Endothelial cell (in vitro differentiated cells): ENCODE results near the gene ARFRP1. TPM values are rescaled to one million over a fixed set of nuclear protein-coding genes. Genes with fewer than 3 reads are reported as not detected.

Source experiments
- DNase-seq: peaks from one replicate; pipeline ENCODE4 v3.0.0; 2021; ENCODE audit warnings: low spot score
- H3K27ac Mint-ChIP-seq: one replicate; pipeline ENCODE4 v1.8.0; 2021; ENCODE audit warnings: mixed read lengths, inconsistent platforms; ENCODE audit not compliant: unreplicated experiment
- H3K27me3 Mint-ChIP-seq: one replicate; pipeline ENCODE4 v1.8.0; 2021; ENCODE audit warnings: mild to moderate bottlenecking, moderate library complexity, mixed read lengths, inconsistent platforms; ENCODE audit not compliant: unreplicated experiment
- H3K36me3 Mint-ChIP-seq: one replicate; pipeline ENCODE4 v1.8.0; 2021; ENCODE audit warnings: mild to moderate bottlenecking, low read depth, mixed read lengths, inconsistent platforms; ENCODE audit not compliant: unreplicated experiment
- H3K4me1 Mint-ChIP-seq: one replicate; pipeline ENCODE4 v1.8.0; 2021; ENCODE audit warnings: mild to moderate bottlenecking, mixed read lengths, inconsistent platforms; ENCODE audit not compliant: unreplicated experiment
- H3K4me3 Mint-ChIP-seq: one replicate; pipeline ENCODE4 v1.8.0; 2021; ENCODE audit warnings: mild to moderate bottlenecking, mixed read lengths, inconsistent platforms; ENCODE audit not compliant: unreplicated experiment
- H3K9me3 Mint-ChIP-seq: one replicate; pipeline ENCODE4 v1.8.0; 2021; ENCODE audit warnings: mixed read lengths, inconsistent platforms; ENCODE audit not compliant: unreplicated experiment
- CTCF ChIP-seq: fragments of 200-600 bp; sonication (generic); IDR thresholded peaks from one replicate; pipeline ENCODE4 v1.5.0; 2021; ENCODE audit warnings: antibody characterized with exemption; ENCODE audit not compliant: unreplicated experiment
- total RNA-seq: library from RNA; stranded (reverse); fragmentation: NEBNext Ultra II Directional; extraction: Animal tissue kit (Norgen Biotek cat#: 25700); gene quantifications from one replicate; pipeline ENCODE4 v1.2.1, GENCODE V29; 2021; ENCODE audit not compliant: unreplicated experiment

The ARFRP1 gene
- total RNA-seq, 1 donor from 2014 or later = 33.4 TPM

DNA sequence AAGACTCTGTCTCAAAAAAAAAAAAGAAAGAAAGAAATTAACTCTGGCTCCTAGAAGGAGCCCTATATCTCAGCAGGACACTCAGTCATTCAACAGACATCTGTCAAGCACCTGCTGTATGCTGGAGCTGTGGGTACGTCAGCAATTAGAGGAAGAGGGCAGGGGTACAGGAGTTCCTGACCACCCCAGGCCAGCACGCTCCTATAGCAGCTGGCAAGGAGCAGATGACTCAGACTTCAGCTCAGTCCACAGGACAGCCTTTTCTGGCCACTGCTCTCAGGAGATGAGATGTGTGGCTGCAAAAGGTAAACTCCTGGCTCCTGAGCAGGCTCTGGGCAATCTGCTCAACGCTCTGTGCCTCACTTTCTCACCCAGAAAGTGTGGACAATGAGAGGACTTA lies 51.3 kb downstream of the ARFRP1 start:
- Mint-ChIP-seq H3K36me3 (no peaks in the 10 kb centered on the region), H3K9me3 (no peaks in the 10 kb centered on the region), H3K27ac (no peak overlapping the region), H3K27me3 (peaks cover 13% of the 10 kb centered on the region), H3K4me1 (peaks cover 20% of the 10 kb centered on the region), H3K4me3 (no peak overlapping the region)
- no peak for DNase-seq
- no peak for TF ChIP-seq CTCF

GRCh38 chr20:63655249-63655648 lies 52.5 kb downstream of the ARFRP1 start:
- DNase-seq = no peak
- H3K4me1 Mint-ChIP-seq = peaks cover 20% of the 10 kb centered on the region
- TF ChIP-seq CTCF = no peak
- no peak overlapping the region for H3K27ac Mint-ChIP-seq
- H3K9me3 Mint-ChIP-seq = no peaks in the 10 kb centered on the region
- peaks cover 13% of the 10 kb centered on the region for H3K27me3 Mint-ChIP-seq
- no peaks in the 10 kb centered on the region for H3K36me3 Mint-ChIP-seq
- H3K4me3 Mint-ChIP-seq = no peak overlapping the region

- peaks cover 10% of the 10 kb centered on the region for H3K4me1 Mint-ChIP-seq
- no peak for DNase-seq
- peaks cover 8% of the 10 kb centered on the region for H3K27me3 Mint-ChIP-seq
- H3K9me3 Mint-ChIP-seq = no peaks in the 10 kb centered on the region
- no peak for TF ChIP-seq CTCF
- peak overlapping the region; percentile 65 for H3K4me3 Mint-ChIP-seq
- no peak overlapping the region for H3K27ac Mint-ChIP-seq
- H3K36me3 Mint-ChIP-seq = no peaks in the 10 kb centered on the region
Observed at GRCh38 chr20:63653974-63654668, 53.7 kb downstream of the ARFRP1 start.

GRCh38 chr20:63653041-63653973 lies 54.5 kb downstream of the ARFRP1 start, which contains the start of gene STMN3:
STMN3 (minus strand) TSS chr20:63653424; CDS start chr20:63653345, 79 bp downstream.
- Mint-ChIP-seq H3K4me1 (peaks cover 9% of the 10 kb centered on the region), H3K27ac (no peak within 1 kb of the TSS), H3K4me3 (peak within 1 kb of the TSS; percentile 65), H3K9me3 (no peaks in the 10 kb centered on the region), H3K27me3 (peaks cover 9% of the 10 kb centered on the region), H3K36me3 (no peaks in the 10 kb centered on the region)
- peak; percentile 87 for DNase-seq
- no peak for TF ChIP-seq CTCF
